SKM-1 (cell line): ENCODE data around the gene GLRX2.

ENCODE experiments used
- DNase-seq: peaks from one replicate; lab custom pipeline; 2025; ENCODE audit not compliant: unreplicated experiment; lab: John Stamatoyannopoulos, UW

The GLRX2 gene

DNA sequence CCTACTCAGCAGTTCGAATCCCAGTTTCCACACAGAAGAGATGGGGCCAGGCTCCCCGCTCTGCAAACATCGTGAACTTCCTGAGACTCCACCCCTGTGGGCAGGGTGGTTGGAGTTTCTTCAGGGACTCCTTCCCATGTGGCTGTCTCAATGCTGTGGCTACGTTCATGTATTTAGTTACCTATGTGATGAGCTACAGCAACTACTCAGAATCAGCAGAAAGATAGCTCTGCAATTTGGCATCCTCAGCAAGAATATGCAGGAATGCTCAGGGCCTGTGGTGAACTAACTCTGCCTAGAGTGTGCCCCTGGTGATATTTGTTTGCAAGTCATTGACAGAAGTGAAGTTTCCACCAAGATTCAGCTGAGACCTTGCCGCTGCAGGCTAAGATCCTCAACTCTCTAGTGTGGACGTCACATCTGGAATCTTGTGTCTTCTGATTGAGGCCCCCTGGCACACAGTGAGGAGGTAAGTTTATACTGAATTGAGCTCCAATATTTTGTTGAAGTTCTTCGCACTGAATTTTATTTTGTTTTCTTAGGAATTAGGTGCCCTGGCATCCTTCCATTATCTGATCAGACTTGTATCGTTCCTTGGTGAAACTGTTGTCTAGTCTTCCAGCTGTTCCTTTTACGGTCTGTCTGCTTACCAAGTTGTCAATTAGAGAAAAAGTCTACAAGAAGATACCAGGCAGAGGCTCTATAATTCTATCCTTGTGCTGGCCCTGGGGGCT lies 8.2 kb upstream of the GLRX2 start:
- no peak for DNase-seq

DNA sequence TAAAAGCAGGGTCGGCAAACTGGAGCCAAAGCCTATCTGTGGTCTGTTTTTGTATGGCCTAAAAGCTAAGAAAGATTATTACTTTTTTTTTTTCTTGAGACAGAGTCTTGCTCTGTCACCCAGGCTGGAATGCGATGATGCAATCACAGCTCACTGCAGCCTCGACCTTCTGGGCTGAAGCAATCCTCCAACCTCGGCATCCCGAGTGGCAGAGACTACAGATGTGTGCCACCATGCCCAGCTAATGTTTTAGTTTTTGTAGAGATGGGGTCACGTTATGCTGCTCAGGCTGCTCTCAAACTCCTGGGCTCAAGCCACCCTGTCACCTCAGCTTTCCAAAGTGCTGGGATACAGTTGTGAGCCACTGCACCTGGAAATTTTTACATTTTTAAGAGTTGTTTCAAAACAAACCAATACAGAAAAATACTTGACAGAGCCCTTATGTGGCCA lies 6.5 kb upstream of the GLRX2 start:
- DNase-seq, result no peak

DNA sequence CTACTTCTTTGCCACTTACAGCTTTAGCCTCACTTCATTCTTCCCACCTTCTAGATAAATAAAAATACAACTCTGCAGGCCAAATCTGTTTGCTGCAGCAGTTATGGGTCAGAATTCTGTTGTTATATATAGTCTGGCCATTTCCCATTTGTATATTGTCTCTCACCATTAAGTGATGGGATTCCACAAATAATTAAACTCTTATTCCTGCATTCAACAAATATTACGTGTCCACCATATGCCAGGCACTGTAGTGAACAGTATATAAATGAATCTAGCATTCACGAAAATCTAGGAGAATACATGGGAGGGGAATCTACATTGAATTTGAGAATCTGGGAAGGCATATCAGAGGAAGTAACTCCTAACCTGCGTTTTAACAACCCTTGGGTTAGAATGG lies 5.7 kb upstream of the GLRX2 start:
- no peak for DNase-seq

DNA sequence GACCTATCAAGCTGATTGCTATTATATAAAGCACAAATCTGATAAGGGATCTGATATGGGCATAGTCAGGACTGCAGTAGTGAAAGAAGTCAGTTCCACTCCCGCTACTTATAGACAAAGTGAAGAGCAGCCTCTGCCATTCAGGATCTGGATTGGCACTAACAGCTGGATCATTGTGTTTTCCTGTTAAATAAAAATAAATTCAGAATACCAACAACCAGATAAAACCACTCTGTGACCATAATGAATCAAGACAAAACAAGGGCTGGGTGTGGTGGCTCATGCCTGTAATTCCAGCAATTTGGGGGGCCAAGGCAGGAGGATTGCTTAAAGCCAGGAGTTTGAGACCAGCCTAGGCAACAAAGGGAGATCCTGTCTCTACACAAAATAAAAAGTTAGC lies 5.0 kb upstream of the GLRX2 start:
- DNase-seq, result no peak

DNA sequence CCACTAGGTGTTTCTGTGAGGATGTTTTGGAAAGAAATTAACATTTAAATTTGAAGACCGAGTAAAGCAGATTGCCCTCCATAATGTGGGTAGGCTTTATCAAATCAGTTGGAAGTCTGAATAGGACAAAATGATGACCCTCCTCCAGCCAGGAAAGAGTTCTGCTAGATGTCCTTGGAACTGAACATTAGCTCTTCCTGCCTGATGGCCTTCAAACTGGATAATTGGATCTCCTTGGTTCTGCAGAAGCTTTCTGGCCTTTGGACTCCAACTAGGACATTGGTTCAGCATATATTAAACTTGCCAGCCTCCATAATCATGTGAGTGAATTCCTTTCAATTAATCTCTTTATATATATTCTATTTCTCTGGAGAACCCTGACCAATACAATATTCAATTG lies 4.4 kb upstream of the GLRX2 start:
- DNase-seq, result no peak

DNA sequence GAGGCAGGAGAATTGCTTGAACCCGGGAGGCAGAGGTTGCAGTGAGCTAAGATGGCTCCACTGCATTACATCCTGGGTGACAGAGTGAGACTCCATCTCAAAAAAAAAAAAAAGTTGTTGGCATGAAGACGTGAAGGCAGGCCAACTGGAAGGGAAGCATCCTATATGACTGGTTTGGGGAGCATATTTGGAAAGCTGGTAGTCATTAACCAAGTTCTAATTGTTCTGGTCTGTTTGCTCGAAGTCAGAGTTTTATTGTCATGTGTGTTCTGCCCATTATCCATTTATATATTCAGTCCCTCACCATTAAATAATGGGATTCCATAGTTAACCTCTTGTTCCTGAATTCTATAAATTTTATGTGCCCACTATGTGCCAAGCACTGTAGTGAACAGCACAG lies 3.3 kb upstream of the GLRX2 start:
- DNase-seq, result no peak

DNA sequence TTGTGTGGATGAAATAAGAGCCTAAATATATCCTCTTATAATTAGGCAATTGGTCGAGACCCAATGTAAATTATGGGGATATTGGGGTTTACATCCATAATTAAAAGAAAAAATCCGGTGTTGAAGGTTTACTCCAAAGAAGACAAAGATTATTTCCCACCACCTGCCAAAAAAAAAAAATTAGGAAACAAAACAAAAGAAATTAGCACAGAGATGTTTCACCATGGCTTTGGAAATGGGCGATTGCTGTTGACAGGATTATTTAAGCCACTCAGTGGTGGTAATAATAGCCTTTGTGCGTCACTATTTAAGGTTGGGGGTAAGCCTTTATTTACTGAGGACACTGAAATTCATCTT lies 585 bp upstream of the GLRX2 start:
- DNase-seq, result no peak

DNA sequence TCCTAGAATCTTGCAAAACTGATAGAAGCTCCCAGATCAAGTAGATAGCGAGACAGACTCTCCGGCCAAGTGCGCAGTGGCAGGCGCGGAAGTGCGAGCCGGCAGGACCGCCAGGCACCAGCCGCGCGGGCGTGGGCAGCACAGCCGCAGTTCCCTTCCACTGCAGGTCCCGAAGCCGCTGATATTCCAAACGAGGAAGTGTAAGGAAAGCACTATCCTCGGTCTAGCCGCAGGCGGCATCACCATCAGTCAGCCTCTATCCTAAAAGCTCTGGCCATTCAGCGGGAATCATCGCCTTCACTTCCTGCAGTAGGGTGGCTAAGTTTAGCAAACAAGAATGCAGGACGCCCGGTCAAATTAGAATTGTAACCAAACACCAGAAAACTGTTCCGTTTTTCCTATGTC lies 710 bp downstream of the GLRX2 start:
- DNase-seq, result no peak

DNA sequence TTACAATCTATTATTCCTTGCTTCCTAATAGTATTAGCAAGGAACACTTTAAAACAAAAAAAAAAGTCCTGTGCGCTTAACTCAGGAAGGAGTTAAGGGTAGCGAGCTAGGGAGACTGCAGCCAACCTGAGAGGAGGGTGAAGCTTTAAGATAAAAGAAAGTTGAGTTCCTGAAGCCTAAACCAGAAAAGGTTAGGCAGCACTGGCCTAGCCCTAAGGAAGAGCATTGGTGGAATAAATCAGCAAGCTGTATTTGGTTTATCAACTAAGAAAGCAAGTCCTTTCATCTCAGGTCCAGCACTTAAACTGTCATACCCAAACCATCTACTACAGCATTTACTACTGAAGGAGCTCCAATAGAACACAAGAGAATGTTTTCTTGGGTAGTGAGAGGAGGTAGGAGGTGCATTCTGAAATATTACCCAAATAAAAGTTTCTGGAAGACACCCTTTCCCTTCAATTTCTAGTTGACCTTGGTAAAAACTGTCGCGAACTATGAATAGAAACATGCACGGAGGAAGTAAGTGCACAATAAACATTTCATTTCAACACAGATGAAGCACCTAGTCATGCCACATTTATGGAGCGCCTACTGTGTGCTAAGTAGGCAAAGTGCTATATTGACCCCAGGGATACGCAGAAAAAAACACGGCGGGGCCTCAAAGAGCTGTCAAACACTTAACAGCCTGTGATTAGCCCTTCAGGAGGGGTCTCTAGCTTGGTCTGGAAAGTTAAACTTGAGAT lies 1.3 kb downstream of the GLRX2 start:
- DNase-seq, result no peak

DNA sequence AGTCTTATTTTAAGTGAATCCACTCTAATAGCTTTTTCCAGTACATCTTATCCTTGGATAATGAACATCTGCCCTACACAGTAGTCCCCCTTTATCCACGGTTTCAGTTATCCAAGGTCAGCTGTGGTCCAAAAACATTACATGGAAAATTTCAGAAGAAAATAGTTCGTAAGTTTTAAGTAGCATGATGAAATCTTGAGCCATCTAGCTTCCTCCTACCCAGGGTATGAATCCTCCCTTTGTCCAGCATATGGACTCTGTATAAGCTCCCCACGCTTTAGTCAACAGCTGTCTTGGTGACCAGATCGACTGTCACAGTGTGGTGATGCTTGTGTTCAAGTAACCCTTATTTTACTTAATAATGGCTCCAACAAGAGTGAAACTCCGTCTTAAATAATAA lies 2.6 kb downstream of the GLRX2 start:
- DNase-seq, result no peak

DNA sequence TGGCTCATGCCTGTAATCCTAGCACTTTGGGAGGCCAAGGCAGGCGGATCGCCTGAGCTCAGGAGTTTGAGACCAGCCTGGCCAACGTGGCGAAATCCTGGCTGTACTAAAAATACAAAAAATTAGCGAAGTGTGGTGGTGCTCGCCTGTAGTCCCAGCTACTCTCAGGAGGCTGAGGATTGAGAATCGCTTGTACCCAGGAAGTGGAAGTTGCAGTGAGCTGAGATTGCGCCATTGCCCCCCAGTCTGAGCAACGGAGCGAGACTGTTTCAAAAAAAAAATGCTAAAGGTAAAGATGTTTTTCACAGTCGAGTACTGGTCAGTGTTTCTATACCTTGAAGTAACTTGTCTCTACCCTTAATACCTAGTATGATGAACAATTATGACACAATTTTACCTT lies 11.1 kb downstream of the GLRX2 start:
- no peak for DNase-seq

DNA sequence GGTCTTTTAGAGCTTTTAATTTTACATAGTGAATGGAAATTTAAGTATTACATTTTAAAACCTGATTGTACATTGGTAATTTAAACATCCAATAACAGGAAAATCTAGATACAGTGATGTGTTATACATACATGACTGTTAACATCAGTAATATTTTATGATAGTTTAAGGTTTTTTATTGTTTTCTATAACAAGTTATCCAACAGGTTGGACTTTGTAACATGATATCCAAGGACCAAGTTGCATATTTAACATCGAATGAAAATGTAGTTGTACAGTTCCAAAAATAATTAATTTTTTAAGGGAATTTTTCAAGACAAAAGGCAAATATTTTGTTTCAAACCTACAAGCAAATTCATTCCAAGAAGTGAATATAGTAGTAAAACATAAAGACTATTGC lies 14.3 kb downstream of the GLRX2 start:
- no peak for DNase-seq

DNA sequence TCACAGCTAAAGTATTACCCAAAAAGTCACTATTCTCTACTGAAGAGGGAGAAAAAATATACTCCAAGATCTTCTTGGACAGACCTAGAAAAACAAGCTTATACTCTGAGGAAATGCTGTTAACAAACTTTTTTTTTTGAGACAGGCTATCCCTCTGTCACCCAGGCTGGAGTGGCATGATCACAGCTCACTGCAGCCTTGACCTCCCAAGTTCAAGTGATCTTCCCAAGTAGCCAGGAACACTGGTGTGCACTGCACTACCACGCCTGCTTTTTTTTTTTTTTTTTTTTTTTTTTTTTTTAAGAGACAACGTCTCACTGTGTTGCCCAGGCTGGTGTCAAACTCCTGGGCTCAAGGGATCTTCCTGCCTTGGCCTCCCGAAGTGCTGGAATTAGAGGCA lies 17.3 kb downstream of the GLRX2 start:
- DNase-seq, result no peak

DNA sequence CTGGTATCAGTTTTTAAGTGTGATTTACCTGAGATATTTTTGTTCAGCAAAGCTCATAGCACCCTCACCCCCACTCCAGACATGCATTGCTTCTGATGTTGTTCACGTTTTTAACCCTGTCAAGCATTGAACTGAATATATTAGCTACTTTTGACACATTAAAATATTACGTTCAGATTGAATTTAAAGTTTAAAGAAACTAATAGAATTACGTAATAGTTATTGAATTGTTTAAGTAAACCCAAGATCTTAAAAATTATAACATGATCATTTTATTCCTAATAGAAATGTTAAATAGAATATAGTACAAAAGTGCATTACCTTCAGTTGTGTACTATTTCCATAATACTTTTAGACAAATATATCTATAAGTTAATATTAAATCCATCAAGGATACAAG lies 18.9 kb downstream of the GLRX2 start:
- DNase-seq, result no peak

DNA sequence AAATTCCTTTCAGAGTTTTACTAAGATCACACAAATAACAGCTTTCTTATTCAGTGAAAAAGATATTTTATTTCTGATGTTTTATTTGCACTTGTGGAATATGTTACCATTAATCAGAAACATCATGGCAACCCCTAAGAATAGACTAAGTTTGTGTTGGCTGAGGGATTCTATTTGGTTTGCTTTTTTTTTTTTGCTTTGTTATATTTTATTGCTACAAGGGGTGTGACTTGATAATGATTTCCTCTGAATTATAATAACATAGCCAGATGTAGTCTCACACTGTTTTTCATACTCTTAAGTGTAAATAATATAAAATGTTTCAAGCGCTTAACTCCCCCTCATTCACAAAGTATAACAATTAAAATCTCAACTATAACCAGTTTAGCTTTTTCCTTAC lies 20.0 kb downstream of the GLRX2 start:
- DNase-seq, result no peak

DNA sequence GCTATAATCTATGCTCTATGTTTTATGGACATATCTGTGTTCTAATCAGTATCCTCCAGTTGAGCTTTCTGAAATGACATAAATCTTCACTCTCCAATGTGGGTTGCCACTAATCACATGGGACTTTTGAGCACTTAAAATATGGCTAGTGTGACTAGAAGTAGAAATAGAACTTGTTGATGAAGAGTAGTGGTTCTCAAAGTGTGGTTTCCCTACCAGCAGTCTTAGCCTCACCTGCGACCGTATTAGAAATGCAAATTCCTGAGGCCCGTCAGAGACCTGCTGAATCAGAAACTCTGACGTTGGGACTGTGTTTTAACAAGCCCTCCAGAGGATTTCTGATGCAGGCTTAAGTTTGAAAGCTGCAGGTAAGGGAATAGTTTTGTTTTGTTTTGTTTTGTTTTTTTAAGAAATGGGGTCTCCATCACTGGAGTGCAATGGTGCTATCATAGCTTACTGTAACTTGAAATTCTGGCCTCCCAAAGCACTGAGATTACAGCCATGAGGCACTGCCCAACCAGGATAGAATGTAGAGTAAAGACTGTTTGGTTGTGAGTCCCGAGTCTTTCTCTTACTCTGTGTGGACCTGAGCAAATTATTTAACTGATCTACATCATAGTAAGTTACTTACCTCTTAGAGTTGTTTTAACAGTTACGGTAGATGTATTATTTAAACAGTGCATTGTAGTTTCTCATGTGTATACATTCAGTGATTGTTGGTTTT lies 21.7 kb downstream of the GLRX2 start:
- DNase-seq, result no peak

DNA sequence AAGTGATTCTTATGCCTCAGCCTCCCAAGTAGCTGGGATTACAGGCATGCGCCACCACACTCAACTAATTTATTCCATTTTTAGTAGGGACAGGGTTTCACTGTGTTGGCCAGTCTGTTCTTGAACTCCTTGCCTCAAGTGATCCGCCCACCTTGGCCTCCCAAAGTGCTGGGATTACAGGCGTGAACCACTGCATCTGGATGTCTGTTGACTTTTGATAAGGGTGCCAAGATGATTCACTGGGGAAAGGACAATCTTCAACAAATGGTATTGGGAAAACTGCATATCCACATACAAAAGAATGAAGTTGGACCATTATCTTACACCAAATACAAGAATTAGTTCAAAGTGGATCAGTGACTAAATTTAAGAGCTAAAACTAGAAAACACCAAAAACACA lies 26.0 kb downstream of the GLRX2 start:
- DNase-seq, result no peak

DNA sequence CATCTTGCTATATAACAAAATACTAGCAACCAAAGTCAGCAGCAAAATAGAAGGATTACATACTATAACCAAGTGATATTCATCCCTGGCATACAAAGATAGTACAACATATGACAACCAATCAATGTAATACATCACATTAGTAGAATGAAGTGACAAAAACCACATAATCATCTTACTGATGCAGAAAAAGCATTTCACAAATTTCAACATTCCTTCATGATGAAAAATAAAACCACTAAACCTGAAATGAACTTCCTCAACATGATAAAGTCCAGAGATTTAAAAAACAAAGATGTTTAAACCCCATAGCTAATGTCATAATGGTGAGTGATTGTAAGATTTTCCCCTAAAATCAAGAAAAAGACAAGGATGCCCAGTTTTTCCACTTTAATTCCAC lies 27.2 kb downstream of the GLRX2 start:
- DNase-seq, result no peak

DNA sequence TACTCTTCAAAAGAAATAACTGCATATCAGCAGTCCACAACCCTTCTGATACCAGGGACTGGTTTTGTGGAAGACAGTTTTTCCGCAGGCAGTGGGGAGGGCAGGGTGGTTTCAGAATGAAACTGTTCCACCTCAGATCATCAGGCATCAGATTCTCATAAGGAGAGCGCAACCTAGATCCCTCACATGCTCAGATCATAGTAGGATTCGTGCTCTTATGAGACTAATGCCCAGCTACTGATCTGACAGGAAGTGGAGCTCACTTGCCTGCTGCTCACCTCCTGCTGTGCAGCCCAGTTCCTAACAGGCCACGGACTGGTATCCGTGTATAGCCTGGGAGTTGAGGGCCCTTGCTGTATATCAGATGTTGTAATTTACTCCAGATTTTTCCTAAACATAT lies 34.3 kb downstream of the GLRX2 start:
- no peak for DNase-seq

DNA sequence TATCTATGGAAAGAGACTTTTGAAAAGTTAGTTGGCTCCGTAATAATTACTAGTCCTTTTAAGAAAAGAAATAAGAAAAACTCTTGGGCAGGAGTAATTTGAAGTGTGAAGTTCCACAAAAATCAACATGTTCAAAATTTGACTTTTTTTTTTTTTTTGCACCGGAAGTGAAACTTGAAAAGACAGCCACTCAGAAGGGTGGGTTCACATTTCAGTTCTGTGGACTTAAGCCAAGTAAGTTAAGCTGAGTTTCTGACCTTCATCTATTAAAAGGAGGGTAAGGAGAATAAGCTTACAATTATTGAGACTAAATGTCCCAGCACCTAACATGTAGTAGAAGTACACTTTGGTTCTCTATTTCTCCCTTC lies 34.8 kb downstream of the GLRX2 start:
- DNase-seq, result no peak

DNA sequence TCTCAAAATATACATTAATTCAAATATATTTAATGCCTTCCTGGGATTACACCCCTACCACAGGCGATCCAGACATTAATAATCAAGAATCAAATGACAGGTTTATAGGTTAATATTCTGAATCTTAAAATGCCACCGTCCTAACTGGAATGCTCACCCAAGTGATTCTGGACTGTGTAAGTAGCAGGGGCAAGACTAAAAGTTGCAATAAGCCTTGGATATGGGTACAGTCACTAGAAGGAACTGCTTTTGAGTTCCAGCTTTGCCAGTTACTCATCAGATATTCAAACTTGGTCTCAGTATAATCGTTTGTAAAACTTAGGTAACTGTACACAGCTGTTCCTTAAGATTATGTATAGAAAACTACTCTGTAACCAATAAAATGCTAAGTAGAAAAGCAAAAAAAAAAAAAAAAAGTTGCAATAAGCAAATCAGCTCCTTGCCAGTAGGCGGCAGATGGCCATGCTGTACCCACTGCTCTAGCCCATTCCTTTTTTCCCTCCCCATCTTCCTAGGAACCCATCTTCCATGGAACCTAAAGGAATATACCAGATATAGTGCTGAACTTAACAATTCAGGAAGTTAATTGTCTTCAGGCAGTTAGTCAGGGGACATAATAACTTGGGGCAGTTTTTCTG lies 35.3 kb downstream of the GLRX2 start:
- no peak for DNase-seq

DNA sequence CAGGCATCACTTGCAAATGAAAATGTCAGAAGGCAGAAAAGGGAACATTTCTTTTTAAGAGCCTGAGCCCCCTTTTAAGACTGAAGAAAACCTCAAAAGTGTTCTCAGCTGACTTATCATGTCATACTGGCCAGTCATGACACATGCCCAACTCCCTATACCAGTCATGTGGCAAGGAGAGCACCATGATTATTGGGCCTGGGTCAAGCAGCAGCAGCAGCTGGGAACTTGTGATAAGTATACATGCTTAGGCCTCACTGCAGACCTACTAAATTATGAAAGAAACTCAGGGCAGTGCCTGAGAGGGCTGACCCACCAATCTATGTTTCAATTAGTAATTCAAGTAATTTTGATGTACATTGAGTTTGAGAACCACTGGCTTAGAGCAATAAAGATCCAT lies 37.2 kb downstream of the GLRX2 start:
- DNase-seq, result no peak
